HG03460 (cell line): ENCODE data around the gene PLCL2.

ENCODE experiments used
- ATAC-seq: cut with Tn5 transposase; IDR thresholded peaks from one replicate; pipeline ENCODE4 v1.9.1; 2021; ENCODE audit not compliant: unreplicated experiment

Gene PLCL2

DNA sequence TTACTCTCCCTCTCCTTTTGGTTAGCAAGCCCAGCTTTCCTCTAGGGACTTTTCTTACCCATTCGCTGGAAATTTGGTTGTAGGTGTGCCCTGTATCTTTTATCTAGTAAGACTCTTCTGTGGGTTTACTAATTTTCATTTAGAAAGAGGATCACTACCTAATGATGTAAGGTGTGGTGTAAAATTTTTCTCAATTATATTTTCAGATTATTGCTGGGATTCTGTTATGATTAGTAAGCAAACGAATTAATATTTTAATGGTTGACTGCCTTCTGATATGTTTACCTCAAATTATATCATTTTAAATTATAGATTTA lies 28.5 kb downstream of the PLCL2 start:
- no peak for ATAC-seq

DNA sequence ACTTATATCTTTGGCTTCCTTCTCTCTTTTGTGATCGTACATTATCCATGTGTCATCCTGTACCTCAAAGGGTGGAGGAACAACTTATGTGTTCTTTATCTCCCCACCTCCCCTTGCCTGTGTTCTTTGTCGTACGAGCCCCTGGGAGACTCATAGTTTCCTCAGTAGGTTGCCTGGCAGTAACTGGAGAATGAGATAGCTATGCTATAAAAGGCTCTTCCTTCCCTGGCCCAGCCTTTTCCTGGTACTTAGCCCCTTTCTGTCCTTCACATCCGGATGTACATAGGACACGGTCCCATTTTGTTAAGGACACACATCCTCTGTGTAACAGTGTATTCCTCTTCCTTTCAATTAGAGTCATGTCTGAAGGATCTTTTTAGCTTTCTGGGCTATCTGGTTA lies 32.1 kb downstream of the PLCL2 start:
- ATAC-seq: no peak

DNA sequence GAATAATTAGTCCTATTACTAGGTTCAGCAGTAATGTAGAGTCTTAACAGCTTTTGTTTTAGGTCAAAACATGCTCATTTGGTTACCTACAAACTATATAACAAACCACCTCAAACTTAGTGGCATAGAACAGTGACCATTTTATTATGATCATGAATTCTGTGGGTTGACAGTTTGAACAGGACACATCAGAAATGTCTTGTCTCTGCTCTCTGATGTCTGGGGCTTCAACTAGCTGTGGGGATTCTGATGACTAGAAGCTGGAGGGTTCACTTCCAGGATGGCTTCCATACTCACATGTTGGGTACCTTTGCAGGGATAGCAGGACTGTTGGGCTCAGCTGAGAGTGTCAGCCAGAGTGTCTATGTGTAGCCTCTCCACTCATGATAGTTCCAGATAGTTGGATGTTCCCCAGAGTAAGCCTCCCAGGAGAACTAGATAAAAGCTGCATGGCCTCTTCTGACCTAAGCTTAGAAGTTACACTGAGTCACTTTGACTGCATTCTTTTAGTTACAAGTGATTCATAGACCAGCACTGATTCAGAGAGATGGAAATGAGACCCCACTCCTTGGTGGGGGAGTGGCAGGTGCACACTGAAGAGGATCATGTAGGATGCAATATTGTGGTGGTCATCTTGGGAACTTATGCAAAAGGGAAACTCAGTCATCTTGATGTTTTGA lies 32.6 kb downstream of the PLCL2 start:
- ATAC-seq: no peak

DNA sequence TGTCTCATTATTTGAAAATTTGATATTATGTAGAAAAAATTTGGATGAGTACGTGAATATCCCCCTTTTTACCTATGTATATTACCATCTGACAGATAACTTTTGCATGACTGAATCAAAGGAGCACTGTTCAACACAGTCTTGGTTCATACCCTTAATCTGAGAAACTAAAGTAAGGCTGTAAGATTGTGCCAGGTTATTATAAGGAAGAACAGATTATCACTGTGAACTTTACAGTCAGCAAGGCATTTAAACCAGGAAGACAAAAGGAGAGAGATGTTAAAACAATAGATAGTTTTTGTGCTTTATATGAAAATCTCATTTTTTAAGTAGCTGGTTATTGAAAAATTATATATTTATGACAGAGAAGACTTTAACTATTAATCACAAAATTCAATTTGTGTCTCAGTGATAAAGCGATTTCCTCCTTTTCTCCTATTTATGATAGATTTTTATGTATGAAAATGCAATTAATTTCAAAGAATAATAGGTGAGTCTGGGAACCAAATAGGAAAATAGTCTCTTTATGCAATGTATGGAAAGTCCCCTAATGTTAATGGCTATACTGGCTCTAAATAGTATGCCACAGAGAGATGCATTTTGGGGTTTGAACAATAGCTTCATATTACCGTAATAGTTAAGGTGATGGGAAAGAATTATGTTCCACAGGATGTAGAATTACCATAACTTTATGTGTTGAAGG lies 33.4 kb downstream of the PLCL2 start:
- ATAC-seq: no peak

DNA sequence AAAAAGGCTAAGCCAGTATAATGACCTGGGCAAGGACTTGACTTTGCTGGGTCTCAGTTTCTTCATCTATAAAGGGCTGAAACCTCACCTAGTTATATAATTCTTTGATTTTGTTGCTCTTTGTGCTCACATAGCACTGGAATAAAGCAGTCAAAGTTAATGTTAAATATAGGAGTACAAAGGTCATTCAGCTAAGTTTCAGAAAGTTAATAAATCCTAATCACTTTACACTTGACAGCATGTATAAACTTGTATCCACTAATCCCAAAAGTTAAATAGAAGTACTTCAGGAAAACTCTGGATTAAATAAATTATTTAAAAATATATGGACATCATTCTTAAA lies 33.9 kb downstream of the PLCL2 start:
- no peak for ATAC-seq

DNA sequence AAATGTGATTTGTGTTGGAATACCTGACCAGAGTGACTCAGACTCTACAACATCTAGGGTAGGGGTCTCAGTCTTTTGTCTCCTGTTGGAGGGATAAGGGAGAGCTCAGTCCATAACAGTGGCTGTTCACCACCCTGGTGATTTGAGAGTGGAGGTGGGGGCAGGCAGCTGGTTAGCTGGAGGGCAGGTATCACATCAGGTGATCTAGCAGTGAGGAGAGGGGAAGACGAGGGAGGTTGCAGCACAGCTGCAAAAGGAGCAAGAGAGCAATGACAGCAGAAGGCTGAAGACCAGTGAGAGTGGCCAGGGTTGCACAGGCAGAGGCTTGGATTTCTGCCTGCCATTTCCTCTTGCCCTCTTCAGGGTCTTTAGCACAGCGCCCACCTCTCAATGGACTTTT lies 38.4 kb downstream of the PLCL2 start:
- ATAC-seq: no peak

DNA sequence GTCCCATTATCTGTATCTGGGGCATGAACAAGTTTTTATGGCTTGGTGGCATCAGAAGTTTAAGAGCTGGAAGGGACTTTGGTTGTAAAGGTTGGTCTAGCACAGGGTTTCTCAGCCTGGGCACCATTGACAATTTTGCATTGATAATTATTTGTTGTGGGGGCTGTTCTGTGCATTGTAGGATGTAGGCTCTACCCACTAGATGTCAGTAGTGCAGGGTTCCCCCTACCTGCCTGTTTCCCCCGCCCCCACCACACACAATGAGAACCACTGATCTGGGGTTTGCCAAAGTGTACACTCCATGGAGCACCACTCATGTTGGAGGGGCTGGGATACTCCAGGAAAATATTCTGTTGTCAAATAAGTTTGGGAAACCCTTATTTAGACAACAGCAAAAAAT lies 42.7 kb downstream of the PLCL2 start:
- no peak for ATAC-seq

DNA sequence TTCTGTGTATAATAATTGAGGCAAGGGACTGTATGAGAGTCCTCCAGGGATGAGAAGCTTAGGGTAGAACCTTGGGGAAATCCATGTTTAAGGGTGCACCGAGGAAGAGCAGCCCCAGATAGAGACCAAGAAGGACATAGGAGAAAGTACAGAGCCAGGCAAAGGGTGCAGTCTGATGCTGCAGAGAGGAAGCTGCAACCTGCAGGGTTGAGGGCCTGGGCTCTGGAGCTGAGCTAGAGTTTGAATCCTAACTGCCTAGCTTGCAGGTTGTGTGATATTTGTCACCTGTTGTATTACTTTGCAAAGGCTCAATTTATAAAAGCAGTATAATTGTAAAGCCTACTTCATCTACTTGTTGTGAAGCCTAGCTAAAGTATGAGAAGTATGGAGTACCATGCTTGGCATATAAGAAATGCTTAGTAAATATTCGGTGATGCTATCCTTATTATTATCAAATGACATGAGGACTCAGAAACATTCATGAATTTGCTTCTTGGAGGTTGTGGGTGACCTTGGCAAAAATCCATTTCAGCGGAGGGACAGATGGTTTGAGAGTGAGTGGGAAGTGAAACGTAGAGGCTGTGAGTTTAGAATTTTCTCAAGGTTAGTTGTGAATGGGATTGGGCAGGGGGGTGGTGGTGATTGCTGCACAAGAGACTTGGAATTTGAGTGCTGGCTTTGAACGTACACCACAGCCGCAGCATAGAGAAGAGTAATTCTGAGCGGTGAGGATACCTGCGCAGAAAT lies 43.8 kb downstream of the PLCL2 start:
- no peak for ATAC-seq

DNA sequence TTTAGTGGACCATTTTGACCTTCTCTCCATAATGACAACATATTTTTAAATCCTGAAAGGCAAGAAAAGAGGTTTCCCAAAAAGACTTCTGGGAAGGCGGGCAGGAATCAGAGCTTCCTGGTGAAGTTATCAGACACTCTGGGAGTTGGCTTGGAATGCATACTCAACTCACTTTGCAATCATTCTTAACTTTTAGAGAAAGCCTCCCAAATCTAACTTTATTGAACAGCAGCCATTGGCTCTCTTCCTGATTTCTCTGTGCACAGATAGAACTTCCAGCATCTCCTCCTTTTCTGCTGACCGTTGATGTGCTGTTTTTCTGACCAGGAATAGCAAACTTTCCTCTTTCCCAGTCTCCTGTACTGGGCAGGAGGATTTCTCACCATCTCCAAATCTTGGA lies 44.6 kb downstream of the PLCL2 start:
- ATAC-seq: no peak

DNA sequence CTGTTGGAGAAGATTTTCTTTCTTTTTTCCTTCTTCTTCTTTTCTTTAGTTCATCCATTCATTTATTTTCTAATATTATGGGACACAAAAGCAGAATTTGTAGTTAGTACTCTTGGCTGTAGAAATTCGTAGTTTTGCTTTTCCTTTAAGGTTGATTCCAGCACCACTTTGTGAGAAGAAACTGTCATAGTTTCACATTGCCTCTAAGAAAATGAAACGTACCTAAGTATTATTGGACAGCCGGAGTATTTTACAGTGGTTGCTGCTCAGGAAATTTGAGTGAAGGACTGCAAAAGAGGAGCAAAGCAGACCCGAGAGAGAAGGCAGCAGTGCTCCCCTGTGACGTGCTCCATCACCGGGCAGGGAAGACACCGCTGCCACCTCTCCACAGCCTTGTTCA lies 48.1 kb downstream of the PLCL2 start:
- ATAC-seq: peak; percentile 41

DNA sequence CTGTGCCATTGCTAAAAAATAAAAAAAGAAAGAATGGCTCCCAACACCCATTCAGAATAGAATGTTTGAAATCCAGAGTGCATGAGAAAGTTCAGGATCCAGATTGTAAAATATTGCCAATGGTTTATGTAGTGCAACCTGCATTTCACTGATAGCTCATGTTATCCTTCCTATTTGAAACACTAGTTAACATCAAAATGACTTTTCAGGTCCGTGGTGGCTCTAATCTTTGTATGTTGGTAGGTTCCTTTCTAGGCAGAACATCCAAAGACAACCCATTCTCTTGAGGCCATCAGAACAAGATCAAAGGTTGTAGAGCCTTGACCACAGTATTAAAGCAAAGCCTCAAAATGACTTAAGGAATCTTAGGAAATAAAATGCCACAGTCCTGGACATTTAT lies 51.0 kb downstream of the PLCL2 start:
- ATAC-seq: no peak

DNA sequence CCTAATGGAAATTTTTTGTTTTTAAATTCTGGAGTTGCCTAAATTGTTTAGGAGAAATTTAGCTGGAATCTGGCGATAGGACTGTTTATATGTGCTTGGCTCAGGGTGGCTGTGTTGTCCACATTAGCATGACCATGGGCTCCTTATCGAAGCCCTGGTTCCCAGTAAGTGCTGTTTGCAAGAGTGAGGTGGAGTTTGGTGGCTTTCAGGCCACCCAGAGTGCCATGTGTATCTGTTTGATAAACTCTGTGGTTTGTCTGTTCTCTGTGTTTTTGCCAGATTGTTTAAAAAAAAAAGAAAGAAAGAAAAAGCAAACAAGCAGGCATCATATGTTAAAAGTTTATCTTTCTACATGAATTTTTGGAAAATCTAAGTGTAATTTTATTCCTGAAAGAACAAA lies 51.5 kb downstream of the PLCL2 start:
- no peak for ATAC-seq

DNA sequence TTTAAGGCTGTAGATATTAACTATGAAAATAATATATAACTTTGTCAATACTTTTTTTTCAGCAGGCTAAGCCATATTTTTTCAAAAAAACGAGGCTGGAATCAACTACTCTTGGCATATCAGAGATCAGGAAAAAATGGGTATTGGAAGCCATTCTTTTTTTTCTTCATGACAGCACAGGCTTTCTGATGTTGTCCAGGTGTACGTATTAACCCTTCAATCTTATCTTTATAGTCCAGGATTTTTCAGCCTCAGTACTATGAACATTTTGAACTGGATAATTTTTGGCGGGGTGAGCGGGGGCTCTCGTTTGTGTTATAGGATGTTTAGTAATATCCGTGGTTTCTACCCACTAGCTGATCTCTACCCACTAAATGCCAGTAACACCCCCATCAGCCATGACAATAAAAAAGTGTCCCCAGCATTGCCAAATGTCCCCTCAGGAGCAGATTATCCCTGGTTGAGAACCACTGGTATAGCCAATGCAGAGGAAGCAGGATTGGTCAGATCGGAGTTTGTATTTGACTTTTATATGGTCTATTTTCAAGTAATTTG lies 52.0 kb downstream of the PLCL2 start:
- ATAC-seq: no peak

DNA sequence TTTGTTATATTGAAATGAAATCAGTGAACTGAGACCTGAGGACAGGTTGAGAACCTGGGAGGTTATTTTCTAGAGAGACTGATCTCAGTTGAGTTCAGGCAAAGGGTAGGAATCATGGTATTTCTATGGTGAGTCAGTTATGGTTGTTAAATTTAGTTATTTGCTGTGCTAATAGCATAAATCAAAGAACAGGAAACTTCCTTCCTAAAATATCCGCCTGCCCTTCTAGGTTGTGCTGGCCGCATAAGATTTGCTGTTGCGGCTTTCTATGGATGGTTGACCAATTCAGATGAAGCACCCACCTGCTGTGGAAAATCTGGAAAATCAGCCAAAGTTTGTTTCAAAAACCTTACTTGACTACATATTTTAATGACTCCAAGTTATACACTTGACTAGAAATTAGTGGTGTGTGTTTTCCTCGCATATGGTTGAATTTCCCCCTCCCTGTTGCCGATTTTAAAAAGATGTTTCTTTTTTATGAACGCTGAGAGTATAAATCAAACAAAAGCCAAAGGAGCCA lies 52.6 kb downstream of the PLCL2 start:
- ATAC-seq: no peak

DNA sequence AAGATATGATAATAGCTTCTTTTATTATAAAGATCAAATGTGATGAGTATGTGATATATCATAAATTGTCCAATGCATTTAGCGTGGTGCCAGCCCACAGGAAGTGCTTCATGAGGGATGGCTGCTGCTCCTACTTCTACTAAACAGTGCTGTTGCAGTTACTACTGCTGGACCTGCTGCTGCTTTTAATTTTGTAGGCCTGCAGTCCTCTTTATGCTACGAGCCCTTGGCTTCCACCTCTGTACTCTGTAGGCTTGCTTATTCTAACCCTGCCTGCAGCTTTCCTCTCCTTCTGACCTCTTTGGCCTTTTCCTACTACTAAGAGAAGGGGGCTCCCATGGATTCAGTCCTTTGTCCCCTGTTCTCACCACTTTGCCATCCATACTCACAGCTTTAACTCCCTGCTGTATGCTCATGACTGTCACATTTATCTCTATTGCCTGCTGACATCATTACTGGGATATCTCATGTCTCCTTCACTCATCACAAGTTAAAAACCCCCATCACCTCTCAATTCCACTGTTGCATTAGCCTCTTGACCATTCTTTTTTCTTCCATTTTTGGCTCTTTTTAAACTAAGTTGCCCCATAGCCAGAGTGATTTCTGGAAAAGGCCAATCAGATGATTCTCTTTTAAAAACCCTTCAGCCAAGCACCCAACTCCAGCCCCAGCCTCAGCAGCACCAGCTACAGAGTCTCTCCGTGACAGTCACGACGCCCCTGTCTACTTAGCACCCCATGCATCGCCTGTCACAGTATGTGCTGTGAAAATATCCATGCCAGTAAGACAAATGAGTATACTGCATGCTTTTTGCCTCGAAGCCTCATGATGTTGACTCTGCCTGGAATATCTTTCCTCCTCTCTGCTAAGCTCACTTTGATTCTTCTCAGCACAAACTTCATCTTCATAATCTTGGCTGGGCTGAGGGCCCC lies 56.3 kb downstream of the PLCL2 start:
- no peak for ATAC-seq

DNA sequence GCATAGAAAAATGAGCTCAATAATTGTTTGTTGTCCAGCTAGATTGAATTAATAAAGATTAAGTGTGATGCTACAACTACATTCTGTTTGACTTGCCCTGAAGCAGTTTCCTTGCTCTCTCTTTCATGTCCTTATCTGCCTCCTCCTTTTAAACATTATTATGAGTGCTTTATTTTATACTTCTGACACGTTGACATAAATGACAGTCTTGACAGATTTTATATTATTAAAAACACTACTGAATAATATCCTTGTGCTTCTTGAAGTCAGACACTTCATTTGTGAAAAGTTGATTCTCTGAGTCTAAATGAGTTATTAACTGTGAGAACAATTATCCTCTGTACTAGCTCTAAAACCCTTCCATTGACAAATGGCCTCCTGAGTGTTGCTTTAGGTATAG lies 58.2 kb downstream of the PLCL2 start:
- no peak for ATAC-seq

DNA sequence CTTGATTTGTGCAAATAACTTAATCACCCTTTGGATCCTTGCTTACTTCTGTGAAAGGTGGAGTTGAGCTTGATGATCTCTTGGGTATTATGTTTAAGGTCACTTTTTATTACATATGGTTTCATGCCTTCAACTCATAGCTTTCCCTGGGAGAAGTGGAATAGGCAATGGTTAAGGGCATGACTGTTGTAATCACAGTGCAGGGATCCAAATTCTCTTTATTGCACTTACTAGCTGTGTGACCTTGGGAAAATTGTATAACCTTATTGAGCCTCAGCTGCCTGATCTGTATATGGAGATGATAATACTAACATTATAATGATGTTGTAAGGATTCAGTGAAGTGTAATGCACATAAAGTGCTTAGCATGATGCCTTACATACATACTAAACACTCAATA lies 59.1 kb downstream of the PLCL2 start:
- ATAC-seq: no peak

DNA sequence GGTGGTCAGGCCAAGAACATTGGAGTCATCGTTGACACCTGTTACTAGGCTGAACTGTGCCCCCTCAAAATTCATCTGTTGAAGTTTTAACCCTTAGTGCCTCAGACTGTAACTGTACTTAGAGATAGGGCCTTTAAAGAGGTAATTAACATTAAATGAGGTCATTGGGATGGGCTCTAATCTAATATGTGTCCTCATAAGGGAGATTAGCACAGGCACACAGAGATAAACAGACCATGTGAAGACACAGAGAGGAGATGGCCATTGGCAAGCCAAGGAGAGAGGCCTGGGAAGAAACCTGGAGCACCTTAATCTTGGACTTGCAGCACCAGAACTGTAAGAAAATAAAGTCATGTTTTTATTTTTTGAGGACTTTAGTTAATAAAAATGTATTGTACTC lies 59.6 kb downstream of the PLCL2 start:
- no peak for ATAC-seq

DNA sequence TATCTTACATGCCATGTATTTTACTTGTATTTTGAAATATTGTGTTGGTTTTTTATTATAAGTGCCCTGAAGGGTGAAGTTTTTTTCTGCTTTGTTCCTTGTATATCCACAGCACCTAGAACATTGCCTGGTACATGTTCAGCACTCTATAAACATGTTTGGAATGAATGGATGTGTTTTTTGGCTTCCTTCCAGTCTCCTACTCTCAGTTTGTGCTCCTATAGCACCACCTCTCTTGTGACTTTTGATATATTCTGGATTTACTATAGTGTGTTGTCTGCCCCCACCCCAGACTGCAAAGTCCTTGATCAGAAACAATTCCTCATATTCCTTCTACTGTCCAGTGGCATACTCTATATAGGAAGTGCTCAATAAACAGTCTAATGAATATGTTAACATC lies 60.6 kb downstream of the PLCL2 start:
- ATAC-seq: no peak

DNA sequence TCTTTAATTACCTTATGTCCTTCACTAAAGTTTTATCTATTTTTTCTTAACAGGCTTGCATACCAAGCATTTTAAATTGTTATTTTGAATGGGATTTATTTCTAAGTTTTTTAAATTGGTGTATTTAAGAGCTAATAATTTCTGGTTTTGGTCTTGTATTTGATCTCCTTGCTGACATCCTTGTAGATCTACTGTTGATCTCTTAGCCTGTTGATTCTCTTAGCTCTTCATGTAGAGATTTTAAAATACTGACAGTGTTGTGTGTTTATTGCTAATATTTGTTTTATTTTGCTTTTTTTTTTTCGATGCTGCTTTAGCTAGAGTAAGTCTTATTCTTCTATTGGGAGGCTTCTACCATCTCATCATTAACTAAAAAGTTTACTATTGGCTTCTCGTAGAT lies 65.5 kb downstream of the PLCL2 start:
- no peak for ATAC-seq

DNA sequence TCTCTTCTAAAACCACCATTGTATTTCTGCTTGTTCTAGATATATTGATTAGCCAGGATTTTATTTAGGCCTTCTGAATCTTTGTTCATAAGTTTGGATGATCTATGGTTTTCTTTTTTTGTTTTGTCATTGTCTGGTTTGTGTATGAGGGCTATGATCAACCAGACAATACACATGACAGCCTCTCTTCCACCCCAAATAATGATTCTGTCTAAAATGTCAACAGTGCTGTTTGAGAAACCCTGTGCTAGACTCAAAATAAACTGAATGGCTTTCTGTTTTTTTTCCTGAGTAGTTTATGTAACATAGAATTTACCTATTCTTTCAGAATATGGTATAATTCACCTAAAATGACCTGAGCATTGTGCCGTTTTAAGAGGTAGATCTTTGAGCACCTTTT lies 66.1 kb downstream of the PLCL2 start:
- ATAC-seq: no peak
